Measurements from ENCODE around the gene SUSD1.
"Not testable (repeated sequence)": the region's sequence is repeated elsewhere in the genome, so short reads cannot be mapped to it uniquely, and the experiment has no call there.

Gene SUSD1

DNA sequence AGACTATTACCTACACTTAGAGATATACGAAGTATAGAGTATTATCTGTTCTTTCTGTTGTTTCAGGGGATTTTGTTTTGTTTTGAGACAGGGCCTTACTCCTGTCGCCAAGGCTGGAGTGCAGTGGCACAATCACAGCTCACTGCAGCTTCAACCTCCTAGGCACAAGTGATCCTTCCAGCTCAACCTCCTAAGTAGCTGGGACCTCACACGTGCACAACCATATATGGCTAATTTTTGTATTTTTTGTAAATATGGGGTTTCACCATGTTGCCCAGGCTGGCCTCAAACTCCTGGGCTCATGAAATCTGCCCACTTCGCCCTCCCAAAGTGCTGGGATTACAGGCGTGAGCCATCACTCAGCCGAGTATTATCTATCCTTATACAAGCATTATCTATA is 45.9 kb downstream of the SUSD1 start:
- DNase-seq: no peak

DNA sequence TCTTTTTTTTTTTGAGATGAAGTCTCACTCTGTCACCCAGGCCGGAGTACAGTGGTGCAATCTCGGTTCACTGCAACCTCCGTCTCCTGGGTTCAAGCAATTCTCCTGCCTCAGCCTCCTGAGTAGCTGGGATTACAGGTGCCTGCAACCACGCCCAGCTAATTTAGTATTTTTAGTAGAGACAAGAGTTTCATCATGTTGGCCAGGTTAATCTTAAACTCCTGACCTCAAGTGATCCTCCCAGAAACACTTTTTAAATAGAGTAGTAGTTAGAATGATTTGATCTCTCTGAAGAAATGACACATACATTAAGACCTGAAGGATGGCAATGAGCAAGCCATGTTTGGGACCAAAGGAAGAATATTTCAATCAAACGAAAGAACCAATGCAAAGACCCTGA is 46.7 kb downstream of the SUSD1 start:
- not testable (repeated sequence) for DNase-seq

DNA sequence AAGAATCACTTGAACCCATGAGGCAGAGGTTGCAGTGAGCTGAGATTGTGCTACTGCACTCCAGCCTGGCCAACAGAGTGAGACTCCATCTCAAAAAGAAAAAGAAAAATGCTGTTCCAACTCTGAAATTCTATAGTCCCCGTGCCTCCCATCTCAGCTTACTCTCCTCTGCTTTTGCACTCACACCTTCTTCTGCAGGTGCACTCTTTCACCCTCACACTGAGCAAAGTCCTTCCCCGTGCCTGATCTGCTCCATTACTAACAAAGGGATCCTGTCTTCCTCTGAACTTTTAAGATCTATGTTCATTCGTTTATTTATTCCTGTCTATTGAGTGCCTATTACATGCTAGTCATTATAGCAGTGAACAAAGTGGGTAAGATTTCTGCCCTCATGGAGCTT is 47.8 kb downstream of the SUSD1 start:
- no peak for DNase-seq

DNA sequence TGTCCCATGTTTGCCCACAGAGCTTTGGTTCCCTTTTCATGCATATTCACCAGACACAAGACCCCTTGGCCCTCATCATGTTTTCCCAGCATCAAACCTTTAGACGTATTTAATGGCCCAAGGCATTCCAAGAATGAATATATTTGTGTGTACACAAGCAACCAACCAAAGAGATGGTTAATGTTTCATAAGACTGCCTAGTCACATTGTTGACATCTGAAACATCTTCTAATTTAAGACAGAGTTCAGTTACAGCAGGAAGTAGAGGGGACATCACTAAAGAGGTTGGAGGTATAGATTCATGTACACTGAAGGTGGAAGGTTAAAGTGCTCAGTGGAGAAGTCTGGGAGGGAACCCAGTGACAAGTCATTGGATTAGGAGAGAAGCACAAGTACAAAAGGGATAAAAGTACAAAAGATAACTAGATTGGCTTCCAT is 49.1 kb downstream of the SUSD1 start:
- no peak for DNase-seq

DNA sequence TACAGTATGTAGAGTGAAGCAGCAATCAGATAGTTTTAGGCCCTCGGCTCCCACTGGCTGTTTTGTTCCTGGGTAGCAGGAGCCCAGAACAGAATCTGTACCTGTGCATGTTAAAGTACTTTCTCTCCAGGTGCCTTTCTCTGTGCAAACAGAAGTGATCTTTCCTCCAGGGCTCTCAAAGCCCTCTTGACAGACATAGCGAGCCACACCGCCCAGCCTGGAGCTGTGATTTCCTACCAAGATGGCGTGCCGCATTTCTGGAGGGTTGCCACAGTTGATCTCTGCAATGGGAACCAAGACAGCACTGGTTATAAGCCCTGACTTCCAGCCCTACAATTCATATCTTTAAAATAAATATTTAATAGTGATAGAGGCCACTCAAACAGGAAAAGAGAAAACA is 50.9 kb downstream of the SUSD1 start:
- DNase-seq: no peak

DNA sequence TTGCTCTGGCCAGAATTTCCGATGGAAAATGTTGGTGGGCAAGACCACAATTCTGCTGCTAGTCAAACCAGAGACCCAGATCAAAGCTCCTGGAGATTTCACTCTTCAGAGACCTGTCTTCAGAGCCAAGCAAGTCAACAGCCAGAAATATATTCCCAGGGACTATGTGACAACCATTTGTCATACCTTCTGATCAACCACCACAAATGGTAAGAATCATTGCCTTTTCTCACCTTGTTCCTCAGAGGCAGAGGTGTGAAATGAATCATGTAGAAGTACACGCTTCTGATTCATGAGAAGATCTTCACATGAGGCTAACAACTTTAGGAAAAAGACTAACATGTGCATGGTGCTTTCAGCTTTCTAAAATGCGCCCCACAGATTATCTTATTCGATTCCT is 53.5 kb downstream of the SUSD1 start:
- no peak for DNase-seq

DNA sequence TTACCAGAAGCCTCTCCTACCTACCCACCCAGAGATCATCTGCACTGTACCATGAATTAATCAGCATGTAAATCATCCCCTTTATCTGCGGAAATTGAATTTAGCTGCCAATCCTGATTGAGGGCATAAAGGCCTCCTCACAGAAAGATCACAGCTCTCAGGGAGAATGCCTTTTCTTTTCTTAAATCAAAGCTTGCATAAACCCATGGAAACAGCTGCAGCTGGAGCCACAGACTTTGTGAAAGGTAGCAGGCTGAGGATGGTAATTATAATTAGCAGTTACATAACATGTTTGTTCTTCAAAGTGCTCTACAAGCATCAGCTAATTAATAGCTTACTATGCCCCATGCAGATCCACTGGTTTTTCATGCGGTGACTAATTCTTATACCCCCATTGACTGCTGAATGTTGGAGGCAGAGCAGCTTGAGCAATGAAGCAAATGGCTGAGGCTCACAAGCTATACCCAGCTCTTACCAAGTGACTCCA is 54.6 kb downstream of the SUSD1 start:
- no peak for DNase-seq

DNA sequence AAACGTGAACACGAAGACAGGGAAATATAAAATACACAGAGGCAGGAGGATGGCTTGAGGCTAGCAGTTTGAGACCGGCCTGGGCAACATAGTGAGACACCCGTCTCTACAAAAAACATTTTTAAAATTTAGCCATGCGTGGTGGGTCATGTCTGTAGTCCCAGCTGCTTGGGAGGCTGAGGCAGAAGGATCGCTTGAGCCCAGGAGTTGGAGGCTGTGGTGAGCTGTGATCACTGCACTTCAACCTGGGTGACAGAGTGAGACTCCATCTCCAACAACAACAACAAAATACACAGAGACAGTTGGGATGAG is 55.1 kb downstream of the SUSD1 start:
- no peak for DNase-seq

DNA sequence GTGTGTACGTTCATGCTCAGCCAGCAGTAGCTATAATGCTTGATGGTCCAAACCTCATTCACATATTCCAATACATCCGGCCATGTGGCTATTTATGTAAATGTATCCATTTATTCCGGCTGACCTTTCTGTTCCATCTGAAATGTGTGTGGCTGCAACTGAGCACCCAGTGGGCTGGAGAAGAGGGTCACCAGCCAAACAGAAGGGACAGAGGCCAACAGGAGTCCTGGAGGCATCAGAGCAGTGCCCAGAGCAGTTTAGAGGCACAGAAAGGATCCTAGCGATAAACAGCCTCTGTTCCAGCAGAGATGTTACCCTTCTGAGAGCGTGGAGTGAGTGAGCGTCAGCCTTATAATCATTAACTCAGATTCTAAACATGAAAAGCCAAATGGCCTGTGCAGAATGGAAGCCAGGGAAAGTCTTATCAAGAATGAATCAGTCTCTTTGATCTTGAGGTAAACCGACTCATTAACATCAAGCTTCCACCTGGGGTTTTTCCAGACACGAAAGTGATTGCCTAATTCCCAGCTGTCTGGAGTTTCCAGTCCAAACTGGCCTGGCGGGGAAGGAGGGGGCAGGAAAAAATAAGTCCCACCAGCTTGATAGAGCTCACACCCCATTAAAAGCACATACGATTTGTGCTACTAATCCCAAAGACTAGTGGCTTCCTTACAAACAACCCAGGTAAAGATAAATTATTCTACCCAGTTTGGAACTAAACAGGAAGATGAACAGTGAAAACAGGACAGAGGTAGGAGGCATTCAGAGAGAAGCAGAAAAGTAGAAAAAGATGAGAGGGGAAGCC is 55.7 kb downstream of the SUSD1 start:
- DNase-seq: no peak

DNA sequence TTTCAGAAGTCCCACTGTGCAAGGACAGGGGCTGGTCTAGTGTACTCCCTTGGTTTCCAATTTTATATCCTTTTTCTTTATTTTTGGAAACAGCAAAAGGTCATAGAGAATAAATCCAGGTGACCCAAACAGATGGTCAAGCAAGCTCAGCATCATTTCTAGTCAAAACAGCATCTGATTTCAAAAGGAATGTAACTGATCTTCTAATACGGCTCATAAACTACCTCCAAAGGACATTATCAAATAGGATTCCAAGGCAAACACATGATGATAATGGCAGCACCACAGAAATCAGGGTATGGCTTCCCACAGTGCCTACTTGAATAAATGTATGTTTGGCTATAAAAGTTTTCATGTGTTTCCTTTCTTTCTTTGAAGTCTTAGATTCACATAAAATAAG is 57.1 kb downstream of the SUSD1 start:
- no peak for DNase-seq

DNA sequence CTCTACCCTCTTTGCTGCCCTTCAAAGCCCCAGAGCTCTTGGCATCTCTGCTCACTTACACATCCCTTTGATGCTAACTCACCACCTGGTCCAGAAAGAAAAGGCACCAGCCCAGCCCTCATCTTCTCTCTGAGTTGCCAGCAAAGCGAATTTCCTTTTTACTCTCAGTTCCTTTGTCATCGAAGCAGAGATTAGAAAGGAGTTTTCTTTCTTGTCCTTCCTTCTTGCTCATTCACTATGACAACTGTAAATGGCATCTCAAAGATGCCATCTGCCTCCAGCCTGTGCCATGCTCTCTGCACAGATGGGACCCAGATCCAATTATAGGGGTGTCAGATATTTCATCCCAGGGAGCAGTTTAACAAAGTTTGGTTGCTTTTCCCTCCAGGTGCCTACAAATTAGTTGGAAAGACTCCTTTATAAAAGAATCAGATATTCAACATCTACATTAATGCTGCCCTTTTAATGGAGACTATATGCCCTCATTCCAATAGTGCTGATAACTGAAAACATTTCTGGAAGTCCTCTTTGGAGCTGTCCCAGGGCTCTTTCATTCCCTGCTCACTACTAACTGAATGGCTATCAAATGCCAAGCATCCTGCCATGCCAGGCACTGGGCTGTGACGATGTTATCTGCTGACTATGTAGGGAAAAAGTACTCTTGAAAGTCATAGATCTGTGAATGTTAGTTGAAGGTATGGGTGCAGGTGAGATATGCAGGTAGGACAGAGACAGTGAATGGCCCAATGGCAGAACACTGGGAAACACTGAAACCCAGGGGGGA is 58.9 kb downstream of the SUSD1 start:
- DNase-seq: no peak

DNA sequence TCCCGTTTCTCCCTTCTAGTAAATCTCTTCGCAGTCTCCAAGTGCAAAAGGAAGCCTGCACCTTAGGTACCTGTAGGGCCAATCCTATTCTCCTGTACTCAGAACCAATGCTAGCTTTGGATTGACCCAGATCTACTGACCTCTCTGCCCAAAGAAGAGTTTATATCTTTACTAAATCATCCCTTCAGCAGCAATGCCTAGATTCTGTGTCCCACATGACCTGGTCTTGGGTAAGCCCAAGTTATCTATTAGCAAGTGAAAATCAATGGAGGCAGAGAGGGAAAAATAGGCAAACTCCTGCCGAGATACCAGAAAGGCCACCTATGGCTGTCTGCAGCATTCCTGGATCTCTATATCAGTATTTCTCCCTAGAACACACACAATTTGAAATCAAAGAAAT is 60.0 kb downstream of the SUSD1 start:
- DNase-seq: no peak

DNA sequence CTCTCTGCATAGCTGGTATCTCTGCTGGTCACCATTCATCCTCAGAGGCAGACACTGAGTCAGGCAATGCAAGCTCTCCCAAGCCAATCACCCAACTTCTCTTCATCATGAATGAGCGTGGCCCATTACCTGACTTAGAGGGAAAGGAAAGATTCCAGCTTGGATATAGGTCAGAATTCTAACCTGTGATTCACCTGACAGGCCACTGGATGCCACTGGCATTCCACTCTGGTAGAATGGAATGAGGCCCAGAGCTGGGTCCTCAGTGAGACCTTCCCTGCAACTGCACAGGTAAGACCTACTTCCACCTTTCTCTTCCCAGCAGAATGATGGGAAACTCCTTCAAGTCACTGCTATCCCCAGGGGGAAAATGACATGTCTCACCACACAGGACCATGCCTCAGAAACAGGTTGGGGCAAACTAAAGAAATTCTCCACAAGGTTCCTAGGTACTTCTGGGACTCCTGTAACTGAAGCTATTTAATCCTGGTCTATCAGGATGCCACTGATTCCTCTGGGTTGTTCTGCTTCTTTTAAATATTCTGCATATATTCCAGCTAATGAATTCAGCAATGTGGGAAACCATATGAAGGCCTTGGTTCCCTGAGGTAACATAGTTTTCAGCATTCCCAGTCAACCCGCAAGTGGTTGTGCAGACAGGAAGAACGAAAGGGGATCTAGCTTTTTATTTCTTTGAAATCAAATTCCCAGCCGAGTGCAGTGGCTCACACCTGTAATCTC is 62.0 kb downstream of the SUSD1 start:
- DNase-seq: peak; percentile 34

DNA sequence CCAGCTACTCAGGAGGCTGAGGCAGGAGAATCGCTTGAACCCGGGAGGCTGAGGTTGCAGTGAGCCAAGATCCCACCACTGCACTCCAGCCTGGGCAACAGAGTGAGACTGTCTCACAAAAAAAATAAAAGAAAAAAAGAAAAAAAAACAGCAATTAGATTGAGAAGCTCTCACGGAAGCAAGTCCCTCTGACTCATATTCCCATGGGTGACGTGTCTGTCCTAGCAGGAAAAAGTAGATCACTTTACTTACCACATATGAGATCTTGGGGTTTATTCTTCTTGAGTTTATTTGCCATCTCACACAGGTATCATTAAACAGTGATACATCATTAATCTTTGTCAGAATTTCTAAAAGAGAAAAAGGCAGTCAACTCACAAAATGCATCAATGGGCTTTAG is 62.6 kb downstream of the SUSD1 start:
- no peak for DNase-seq

DNA sequence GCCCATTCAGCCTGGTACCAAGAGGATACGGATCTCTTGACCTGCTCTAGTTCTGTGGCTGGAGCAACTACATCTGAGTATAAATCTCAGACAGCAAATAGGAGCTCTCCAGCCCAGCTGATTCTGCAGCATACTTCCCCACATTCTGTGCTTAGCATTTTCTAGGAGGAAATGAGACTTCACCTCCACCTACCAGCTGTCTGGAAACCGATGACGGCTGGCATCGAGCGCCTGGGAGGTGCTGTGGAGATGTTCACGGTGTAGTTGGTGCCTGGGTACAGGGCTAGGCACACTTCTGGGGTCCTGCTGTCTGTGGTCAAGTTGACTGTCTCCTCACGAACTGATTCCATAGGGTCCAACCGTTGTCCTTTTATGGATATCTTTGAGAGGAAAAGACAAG is 63.6 kb downstream of the SUSD1 start:
- DNase-seq: no peak

DNA sequence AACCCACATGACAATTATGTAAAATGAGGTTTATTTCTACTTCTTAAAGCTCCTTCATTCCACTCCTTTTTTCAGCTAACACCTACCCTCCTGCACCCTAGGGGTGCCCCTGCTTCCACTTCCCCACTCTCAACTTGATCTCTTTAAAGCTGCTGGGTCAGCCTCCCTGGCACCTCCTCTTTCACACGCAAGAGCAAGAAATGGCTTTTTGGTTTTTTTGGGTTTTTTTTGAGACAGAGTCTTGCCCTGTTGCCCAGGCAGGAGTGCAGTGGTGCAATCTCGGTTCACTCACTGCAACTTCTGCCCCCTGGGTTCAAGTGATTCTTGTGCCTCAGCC is 64.4 kb downstream of the SUSD1 start:
- no peak for DNase-seq

DNA sequence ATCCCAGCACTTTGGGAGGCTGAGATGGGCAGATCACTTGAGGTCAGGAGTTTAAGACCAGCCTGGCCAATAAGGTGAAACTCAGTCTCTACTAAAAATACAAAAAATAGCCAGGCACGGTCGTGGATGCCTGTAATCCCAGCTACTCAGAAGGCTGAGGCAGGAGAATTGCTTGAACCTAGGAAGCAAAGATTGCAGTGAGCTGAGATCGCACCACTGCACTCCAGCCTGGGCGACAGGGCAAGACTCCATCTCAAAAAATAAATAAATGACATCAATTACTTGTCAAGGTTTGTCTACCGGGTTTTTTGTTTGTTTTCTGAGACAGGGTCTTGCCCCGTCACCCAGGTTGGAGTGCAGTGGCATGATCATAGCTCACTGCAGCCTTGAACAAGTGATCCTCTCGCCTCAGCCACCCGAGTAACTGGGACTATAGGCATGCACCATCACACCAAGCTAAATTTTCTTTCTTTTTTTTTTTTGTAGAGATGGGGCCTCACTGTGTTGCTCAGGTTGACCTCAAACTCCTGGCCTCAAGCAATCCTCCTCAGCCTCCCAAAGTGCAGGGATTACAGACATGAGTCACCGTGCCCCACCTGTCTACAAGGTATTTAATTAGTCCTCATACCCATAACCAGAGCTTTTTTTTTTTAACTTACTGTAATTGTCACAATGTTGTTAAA is 64.9 kb downstream of the SUSD1 start:
- no peak for DNase-seq

DNA sequence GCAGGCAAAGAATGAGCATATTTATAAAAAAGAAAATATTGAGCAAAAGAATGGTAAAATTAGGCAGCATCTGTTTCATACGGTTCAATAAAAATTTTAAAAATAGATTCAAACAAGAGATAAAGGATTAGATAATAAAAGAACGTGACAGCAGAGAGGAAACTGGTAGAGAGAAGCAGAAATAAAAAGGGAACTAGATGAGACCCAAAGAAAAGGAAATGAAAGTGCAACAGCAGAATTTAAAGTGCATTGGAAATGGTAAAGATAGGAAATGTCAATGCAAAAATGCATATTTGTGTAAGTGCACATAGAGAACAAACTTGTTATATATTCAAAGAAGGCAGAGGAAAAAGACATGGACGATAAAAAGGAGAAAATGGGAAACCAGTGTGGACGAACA is 70.2 kb downstream of the SUSD1 start:
- DNase-seq: no peak

DNA sequence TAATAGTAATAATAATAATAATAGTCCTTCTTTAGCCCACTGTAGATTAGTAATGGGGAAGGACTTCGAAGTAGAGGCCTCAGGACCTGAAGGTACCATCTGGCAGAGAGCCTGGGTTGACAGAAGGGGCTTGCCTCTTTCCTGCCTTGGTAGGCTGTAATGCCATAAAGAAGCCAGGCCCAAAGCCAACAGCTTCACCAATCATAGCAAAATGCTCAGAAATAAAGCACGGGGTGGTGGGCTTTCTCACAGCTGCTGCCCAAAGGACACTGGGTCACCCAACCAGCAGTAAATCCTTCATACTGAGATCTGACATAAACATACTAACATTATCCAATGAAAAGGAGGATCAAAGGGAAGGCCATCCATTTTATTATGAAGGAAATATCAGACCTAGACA is 70.7 kb downstream of the SUSD1 start:
- DNase-seq: no peak

DNA sequence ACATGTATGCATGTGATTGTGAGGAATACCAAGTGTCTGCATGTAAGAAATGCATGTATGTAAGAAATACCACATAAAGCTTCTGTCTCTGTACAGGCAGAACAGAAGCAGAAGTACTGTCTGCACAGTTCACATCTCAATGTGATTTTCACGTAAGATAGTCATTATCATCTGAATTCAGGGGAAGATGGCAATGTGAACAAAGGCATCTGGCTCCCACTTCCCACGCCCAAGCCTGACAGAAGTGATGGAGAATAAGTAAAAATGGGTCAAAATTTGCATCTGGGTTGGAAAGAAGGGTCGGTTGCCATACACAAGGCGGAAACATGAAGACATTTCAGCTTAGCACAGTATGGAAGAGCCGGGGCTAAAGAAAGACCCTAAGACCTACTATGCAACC is 71.7 kb downstream of the SUSD1 start:
- DNase-seq: no peak

DNA sequence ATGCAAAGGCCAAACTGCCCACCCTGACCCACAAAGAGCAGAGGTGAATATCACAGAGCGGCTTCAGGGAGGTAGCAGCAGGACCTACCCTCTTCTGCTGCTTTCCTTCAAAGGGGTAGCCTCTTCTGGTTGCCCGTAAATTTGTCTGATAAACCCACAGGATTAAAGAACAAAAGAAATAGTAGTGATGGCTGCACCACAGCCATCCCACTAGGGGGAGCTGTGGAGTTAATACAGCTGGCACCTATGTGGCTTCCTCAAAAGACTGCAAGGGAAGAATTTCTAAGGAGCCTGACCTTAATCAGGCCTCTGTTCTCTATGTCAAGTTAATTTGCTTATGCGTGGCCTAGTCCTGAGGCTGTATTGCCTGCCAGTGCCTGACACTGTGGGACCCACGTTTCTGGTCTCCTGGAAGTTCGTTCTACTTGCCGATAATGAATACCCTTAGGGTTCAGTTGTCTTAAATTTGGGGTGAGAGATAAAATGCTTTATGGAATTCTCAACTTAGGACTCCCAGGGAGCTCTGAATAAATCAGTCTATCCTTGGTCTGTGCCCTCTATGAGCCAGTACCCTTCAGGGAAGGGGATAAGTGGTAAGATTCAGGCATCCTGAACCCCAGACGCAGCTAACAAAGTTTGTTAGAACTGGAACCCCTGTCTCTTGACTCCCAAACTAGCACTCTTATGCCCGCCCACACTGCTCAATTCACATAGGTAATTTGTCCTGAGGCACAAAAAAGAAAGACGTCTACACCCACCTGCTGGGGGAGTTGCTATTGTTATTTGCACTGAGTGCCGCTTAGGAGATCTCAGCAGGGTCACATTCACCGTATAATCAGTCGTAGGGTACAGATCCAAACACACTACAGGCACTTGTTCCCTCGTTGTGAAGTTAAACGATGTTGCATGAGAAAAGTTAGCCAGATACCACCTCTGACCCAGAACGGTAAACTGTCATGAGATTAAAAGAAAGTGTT is 77.1 kb downstream of the SUSD1 start:
- DNase-seq: peak; percentile 78

Measured in CD4-positive, alpha-beta T cell treated with Interleukin-12 subunit alpha and Interleukin-12 subunit beta, for 1 hour (primary cell).